Measurements from ENCODE around the gene KCTD16. TPM values are rescaled to one million over a fixed set of nuclear protein-coding genes. Genes with fewer than 3 reads are reported as not detected.

Gene KCTD16
- total RNA-seq, 8 experiments from 2014 or later = 0.09 to 10.6 (median 1.8) TPM

- no peak for ATAC-seq (replicated peaks in 6 of 8)
- 33 to 100% (median 89%) methylated on average over 1 to 3 of the region's 3 CpGs for whole genome bisulfite sequencing, 10 experiments
- no peak overlapping the region for H3K27ac ChIP-seq
- H3K4me1 ChIP-seq (replicated peaks in 1 of 2) = peaks cover 10 to 11% of the 10 kb centered on the region in 2 donors
- in situ Hi-C loops (cut with MboI; ENCODE audit: low pct_unique_long_range_greater_than_20kb in 2 of 9, low sequenced_read_pairs in 9 of 9, unreplicated experiment in 9 of 9) = loop anchor here in 2 of 9 experiments (25.0 kb wide), 3 partner anchors 148 to 1223 kb away; partner anchors contain the start of gene NR3C1 (in 1 of the 2)
- H3K4me3 ChIP-seq = no peak overlapping the region
These were observed 35.4 kb upstream of the KCTD16 start for GRCh38 chr5:144135113-144135762.

- no peak overlapping the region for H3K4me3 ChIP-seq
- in situ Hi-C loops (cut with MboI; ENCODE audit: low pct_unique_long_range_greater_than_20kb in 2 of 9, low sequenced_read_pairs in 9 of 9, unreplicated experiment in 9 of 9) = loop anchor here in 2 of 9 experiments (25.0 kb wide), 3 partner anchors 152 to 1227 kb away; partner anchors contain the start of gene NR3C1 (in 1 of the 2)
- 0 to 100% (median 79%) methylated on average over 1 to 5 of the region's 5 CpGs for WGBS, 10 experiments
- ATAC-seq (replicated peaks in 6 of 8) = peak in 6 of 8 experiments; percentile 42 to 66 (median 54)
- no peak overlapping the region for H3K27ac ChIP-seq
- H3K4me1 ChIP-seq (replicated peaks in 1 of 2) = peaks cover 4 to 9% of the 10 kb centered on the region in 2 donors
These were observed 31.1 kb upstream of the KCTD16 start for GRCh38 chr5:144139586-144139985.

GRCh38 chr5:144141585-144141984 is 29.1 kb upstream of the KCTD16 start:
- in situ Hi-C loops (cut with MboI; ENCODE audit: low pct_unique_long_range_greater_than_20kb in 2 of 9, low sequenced_read_pairs in 9 of 9, unreplicated experiment in 9 of 9) = loop anchor here in 2 of 9 experiments (25.0 kb wide), 3 partner anchors 154 to 1229 kb away; partner anchors contain the start of gene NR3C1 (in 1 of the 2)
- Histone ChIP-seq H3K4me1 (replicated peaks in 1 of 2) (peaks cover 9% of the 10 kb centered on the region in 2 donors), H3K4me3 (no peak overlapping the region), H3K27ac (no peak overlapping the region)
- ATAC-seq (replicated peaks in 6 of 8) = no peak
- WGBS, 10 experiments = 67 to 100% (median 100%) methylated on average over 1 to 2 of the region's 2 CpGs; no CpG with 5 or more reads in 3 of the 10 experiments

- in situ Hi-C loops (cut with MboI; ENCODE audit: low pct_unique_long_range_greater_than_20kb in 2 of 9, low sequenced_read_pairs in 9 of 9, unreplicated experiment in 9 of 9) = loop anchor here in 2 of 9 experiments (25.0 kb wide), 3 partner anchors 155 to 1230 kb away; partner anchors contain the start of gene NR3C1 (in 1 of the 2)
- Histone ChIP-seq H3K4me3 (no peak overlapping the region), H3K4me1 (replicated peaks in 1 of 2) (peaks cover 9% of the 10 kb centered on the region in 2 donors), H3K27ac (no peak overlapping the region)
- peak; percentile 53 to 99 (median 87) for ATAC-seq (replicated peaks in 6 of 8)
- 0 to 60% (median 10%) methylated on average over 1 to 2 of the region's 2 CpGs; no CpG with 5 or more reads in 1 of the 10 experiments for WGBS, 10 experiments
These were observed 28.4 kb upstream of the KCTD16 start for GRCh38 chr5:144142139-144142823.

- 43% methylated on average over 1 of the region's 1 CpG; no CpG with 5 or more reads in 9 of the 10 experiments for WGBS, 10 experiments
- no peak overlapping the region for H3K4me3 ChIP-seq
- in situ Hi-C loops (cut with MboI; ENCODE audit: low pct_unique_long_range_greater_than_20kb in 2 of 9, low sequenced_read_pairs in 9 of 9, unreplicated experiment in 9 of 9) = loop anchor here in 2 of 9 experiments (25.0 kb wide), 3 partner anchors 155 to 1230 kb away; partner anchors contain the start of gene NR3C1 (in 1 of the 2)
- no peak for ATAC-seq (replicated peaks in 6 of 8)
- H3K4me1 ChIP-seq (replicated peaks in 1 of 2) = peaks cover 9% of the 10 kb centered on the region in 2 donors
- no peak overlapping the region for H3K27ac ChIP-seq
These were observed 27.9 kb upstream of the KCTD16 start for GRCh38 chr5:144142824-144143162.

GRCh38 chr5:144143625-144144024 is 27.0 kb upstream of the KCTD16 start:
- Histone ChIP-seq H3K4me3 (no peak overlapping the region), H3K27ac (no peak overlapping the region), H3K4me1 (replicated peaks in 1 of 2) (peaks cover 9% of the 10 kb centered on the region in 2 donors)
- no peak for ATAC-seq (replicated peaks in 6 of 8)
- 85 to 100% (median 100%) methylated on average over 1 of the region's 1 CpG; no CpG with 5 or more reads in 2 of the 10 experiments for WGBS, 10 experiments
- in situ Hi-C loops (cut with MboI; ENCODE audit: low pct_unique_long_range_greater_than_20kb in 2 of 9, low sequenced_read_pairs in 9 of 9, unreplicated experiment in 9 of 9) = loop anchor here in 2 of 9 experiments (25.0 kb wide), 3 partner anchors 156 to 1231 kb away; partner anchors contain the start of gene NR3C1 (in 1 of the 2)

GRCh38 chr5:144144956-144145751 is 25.5 kb upstream of the KCTD16 start:
- peak in 3 of 8 experiments; percentile 33 to 43 (median 37) for ATAC-seq (replicated peaks in 6 of 8)
- H3K4me1 ChIP-seq (replicated peaks in 1 of 2) = peaks cover 0 to 6% of the 10 kb centered on the region in 2 donors
- 70 to 93% (median 83%) methylated on average over 1 to 4 of the region's 4 CpGs for WGBS, 10 experiments

GRCh38 chr5:144151026-144151425 is 19.6 kb upstream of the KCTD16 start:
- no peak for ATAC-seq (replicated peaks in 6 of 8)
- Histone ChIP-seq H3K4me1 (replicated peaks in 1 of 2) (no peaks in the 10 kb centered on the region), H3K4me3 (no peak overlapping the region), H3K27ac (no peak overlapping the region)
- in situ Hi-C loops (cut with MboI; ENCODE audit: low pct_unique_long_range_greater_than_20kb in 2 of 9, low sequenced_read_pairs in 9 of 9, unreplicated experiment in 9 of 9) = no loop called here
- WGBS, 10 experiments = 60 to 89% (median 82%) methylated on average over 1 to 3 of the region's 3 CpGs; no CpG with 5 or more reads in 6 of the 10 experiments

More at GRCh38 chr5:144144956-144145751, 25.5 kb upstream of the KCTD16 start:
- in situ Hi-C loops (cut with MboI; ENCODE audit: low pct_unique_long_range_greater_than_20kb in 2 of 9, low sequenced_read_pairs in 9 of 9, unreplicated experiment in 9 of 9) = loop anchor here in 2 of 9 experiments (25.0 kb wide), 3 partner anchors 158 to 1233 kb away; partner anchors contain the start of gene NR3C1 (in 1 of the 2)
- no peak overlapping the region for H3K4me3 ChIP-seq
- no peak overlapping the region for H3K27ac ChIP-seq

- 65 to 100% (median 95%) methylated on average over 1 to 2 of the region's 2 CpGs; no CpG with 5 or more reads in 2 of the 10 experiments for WGBS, 10 experiments
- peak; percentile 39 to 77 (median 48) for ATAC-seq (replicated peaks in 6 of 8)
- Histone ChIP-seq H3K27ac (no peak overlapping the region), H3K4me1 (replicated peaks in 1 of 2) (no peaks in the 10 kb centered on the region), H3K4me3 (no peak overlapping the region)
- in situ Hi-C loops (cut with MboI; ENCODE audit: low pct_unique_long_range_greater_than_20kb in 2 of 9, low sequenced_read_pairs in 9 of 9, unreplicated experiment in 9 of 9) = no loop called here
These were observed 13.9 kb upstream of the KCTD16 start for GRCh38 chr5:144156767-144157171.

GRCh38 chr5:144162686-144163085 is 8.0 kb upstream of the KCTD16 start:
- ATAC-seq (replicated peaks in 6 of 8) = no peak
- in situ Hi-C loops (cut with MboI; ENCODE audit: low pct_unique_long_range_greater_than_20kb in 2 of 9, low sequenced_read_pairs in 9 of 9, unreplicated experiment in 9 of 9) = no loop called here

GRCh38 chr5:144166696-144167095 is 4.0 kb upstream of the KCTD16 start:
- in situ Hi-C loops (cut with MboI; ENCODE audit: low pct_unique_long_range_greater_than_20kb in 2 of 9, low sequenced_read_pairs in 9 of 9, unreplicated experiment in 9 of 9) = no loop called here
- no peak overlapping the region for H3K4me3 ChIP-seq
- H3K4me1 ChIP-seq (replicated peaks in 1 of 2) = peaks cover 9 to 35% of the 10 kb centered on the region in 2 donors
- no peak for ATAC-seq (replicated peaks in 6 of 8)
- 80 to 100% (median 100%) methylated on average over 1 of the region's 1 CpG; no CpG with 5 or more reads in 2 of the 10 experiments for WGBS, 10 experiments
- H3K27ac ChIP-seq = no peak overlapping the region

More at GRCh38 chr5:144162686-144163085, 8.0 kb upstream of the KCTD16 start:
- H3K27ac ChIP-seq = no peak overlapping the region
- 83 to 100% (median 100%) methylated on average over 1 of the region's 1 CpG; no CpG with 5 or more reads in 2 of the 10 experiments for WGBS, 10 experiments
- H3K4me3 ChIP-seq = no peak overlapping the region
- peaks cover 0 to 9% of the 10 kb centered on the region in 2 donors for H3K4me1 ChIP-seq (replicated peaks in 1 of 2)

GRCh38 chr5:144167998-144168397 is 2.7 kb upstream of the KCTD16 start:
- Histone ChIP-seq H3K4me1 (replicated peaks in 1 of 2) (peaks cover 9 to 35% of the 10 kb centered on the region in 2 donors), H3K27ac (no peak overlapping the region), H3K4me3 (no peak overlapping the region)
- ATAC-seq (replicated peaks in 6 of 8) = no peak
- WGBS, 10 experiments = 64 to 100% (median 87%) methylated on average over 1 to 3 of the region's 3 CpGs; no CpG with 5 or more reads in 1 of the 10 experiments
- in situ Hi-C loops (cut with MboI; ENCODE audit: low pct_unique_long_range_greater_than_20kb in 2 of 9, low sequenced_read_pairs in 9 of 9, unreplicated experiment in 9 of 9) = no loop called here
